NCI-H2107 treated with DMSO at 0.1 percent for 48 hours (cell line): ENCODE results near the gene SHROOM3.

Source experiments
- DNase-seq: peaks from one replicate; lab custom pipeline; 2025; ENCODE audit not compliant: unreplicated experiment; lab: John Stamatoyannopoulos, UW

SHROOM3 gene

DNA sequence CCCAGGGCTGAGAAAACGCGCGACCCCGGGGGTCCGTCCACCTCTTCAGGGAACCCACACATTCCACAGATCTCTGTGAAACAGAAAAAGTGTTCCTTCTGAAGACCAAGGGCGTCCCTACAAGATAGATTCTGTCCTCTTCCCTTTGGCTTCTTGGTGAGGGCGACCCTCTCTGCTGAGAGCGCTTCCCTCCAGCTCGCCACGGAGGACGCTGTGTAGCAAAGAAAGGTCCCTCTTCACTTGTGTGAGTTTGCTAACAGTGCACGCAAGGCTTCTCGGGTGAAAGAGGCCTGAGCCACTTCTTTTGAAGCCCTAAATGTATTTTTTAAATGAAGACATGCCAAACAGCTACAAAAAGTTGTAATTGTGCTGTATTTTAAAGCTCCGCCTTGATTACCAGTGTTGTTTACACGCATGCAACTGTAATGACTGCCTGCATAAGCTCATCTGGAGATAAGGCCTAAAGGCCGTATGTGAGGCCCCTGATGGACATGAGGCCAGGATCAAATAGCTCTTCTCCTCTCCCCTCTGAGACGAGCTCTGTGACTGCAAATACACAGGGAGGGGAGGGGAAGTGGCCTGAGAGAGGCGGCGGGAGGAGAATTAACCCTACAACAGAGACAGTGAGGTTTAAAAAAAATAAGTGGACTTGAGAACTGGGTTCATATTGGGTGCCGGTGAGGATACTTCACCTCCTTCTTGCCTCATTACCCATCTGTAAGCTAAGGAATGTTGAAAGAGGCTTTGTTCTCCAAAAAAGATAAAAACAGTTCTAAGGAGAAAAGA lies 367.4 kb downstream of the SHROOM3 start:
- no peak for DNase-seq

DNA sequence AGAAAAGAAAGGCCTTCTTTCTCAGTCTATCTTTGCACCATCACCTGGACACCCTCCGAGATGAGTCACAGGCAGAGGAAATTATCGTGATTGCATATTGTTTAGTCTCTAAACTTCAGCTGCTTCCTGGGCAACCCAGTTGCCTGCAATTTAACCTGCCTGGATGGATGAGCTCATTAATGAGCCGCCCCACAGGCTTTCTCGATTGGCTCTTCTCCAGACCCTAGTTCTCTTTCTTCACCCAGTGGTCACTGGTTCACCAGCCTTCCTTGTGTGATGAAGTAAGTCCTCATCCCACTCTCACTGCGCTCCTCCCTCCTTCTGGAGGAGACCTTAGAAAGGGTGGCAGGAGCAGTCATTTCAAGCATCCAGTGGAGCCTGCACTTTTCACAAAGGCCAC lies 368.5 kb downstream of the SHROOM3 start:
- DNase-seq = no peak

GRCh38 chr4:76804096-76804495 lies 369.1 kb downstream of the SHROOM3 start:
- DNase-seq = no peak

DNA sequence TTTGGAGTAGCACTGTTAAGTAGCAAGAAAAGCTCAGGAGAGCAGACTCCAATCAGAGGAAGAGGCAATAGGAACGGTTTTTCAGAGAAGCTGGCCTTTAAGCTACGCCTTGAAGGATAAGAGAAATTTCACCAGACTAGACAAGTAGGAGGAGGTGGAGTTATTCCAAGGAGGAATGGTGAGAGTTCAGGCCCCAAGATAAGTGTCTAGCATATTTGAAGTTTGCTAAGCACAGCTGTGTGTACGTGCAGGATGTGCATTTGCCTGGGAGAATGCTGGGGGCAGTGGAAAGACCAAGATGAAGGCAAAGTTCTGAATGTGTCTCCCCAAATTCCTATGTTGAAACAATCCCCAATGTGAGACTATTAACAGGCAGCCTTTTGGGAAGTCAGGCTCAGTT lies 371.3 kb downstream of the SHROOM3 start:
- no peak for DNase-seq

GRCh38 chr4:76806757-76807156 lies 371.7 kb downstream of the SHROOM3 start:
- no peak for DNase-seq

- no peak for DNase-seq
Measured at GRCh38 chr4:76809594-76810305, 374.7 kb downstream of the SHROOM3 start.

DNA sequence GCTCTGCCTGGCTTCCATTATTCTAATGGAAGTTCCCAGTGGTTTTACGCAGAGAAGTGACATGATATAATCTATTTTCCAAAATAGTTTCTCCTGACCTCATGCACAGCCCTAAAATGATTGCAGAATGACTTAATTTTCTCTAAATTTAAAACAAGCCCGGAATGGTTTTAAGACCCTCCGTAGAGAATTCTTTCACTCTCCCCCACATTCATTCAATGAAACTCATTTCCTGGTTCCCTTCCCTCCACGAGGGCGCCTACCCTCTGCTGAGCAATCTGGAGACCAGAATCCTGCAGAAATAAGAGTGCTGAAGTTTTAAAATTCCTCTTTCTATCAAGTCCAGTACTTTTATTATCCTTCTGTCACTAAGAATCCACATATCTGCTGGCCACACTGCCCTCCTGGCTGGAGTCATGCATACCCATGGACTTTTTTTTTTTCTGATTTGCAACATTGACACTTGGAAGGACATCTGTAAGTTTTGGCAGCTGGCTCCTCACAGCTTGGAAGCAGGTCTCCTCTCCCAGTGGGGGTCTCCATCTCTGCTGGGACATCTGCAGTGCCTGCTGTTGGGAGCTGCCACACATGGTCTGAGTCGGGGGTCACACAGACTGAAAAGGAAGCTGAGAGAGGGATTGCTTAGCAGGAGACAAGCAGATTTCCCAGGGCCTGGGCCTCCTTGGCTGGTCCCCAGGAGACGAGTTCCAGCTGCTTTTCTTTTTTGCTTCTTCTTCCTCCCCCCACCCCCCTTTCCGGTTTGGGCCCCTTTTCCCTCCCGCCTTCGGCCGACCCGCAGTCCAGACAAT lies 376.8 kb downstream of the SHROOM3 start:
- no peak for DNase-seq

- DNase-seq = no peak
Measured at GRCh38 chr4:76813070-76813469, 378.0 kb downstream of the SHROOM3 start.

DNA sequence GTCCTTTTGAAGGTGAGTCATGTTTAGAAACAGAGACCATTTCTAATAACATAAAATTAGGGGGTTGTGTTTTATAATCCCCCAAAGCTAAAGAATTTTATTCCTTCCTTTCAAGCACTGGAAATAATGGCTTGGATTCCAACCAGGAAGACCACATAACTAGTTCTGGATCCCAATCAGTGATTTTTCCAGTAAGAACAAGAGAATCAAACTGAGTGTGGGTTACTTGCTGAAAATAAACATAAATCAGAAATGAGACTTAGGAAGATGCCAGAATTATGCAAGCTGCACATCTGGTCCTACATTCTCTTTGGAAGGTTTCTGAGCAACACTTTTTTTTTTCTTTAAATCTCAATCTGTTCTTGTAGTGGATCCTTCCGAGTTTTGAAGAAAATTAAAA lies 386.6 kb downstream of the SHROOM3 start:
- no peak for DNase-seq

DNA sequence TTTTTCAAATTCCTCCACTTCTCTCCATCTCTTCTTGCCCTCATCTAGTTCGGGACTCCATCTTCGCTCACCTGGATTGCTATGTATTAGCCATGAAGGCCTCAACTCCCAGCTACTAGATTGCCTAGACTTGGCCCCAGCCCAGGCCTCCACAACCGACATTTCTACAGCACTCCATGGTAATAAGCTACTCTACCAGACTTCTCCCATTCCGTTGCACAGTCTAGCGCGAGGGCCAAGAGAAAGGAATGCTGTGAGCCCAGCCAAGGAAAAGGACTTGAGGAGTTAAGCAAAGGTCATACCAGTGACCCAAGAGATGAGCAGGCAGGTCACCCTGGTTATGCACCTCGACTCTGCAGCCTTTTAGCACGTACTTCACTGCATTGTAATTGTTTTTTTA lies 387.3 kb downstream of the SHROOM3 start:
- DNase-seq = no peak

GRCh38 chr4:76823495-76823894 lies 388.5 kb downstream of the SHROOM3 start:
- DNase-seq = no peak

GRCh38 chr4:76830612-76830963 lies 395.6 kb downstream of the SHROOM3 start:
- DNase-seq = no peak

- DNase-seq = no peak
Measured at GRCh38 chr4:76830964-76831703, 396.1 kb downstream of the SHROOM3 start.

GRCh38 chr4:76831711-76832373 lies 396.8 kb downstream of the SHROOM3 start:
- no peak for DNase-seq
